Measurements from ENCODE around the gene CHRNA9.
"Not testable (repeated sequence)": the region's sequence is repeated elsewhere in the genome, so short reads cannot be mapped to it uniquely, and the experiment has no call there.

Gene CHRNA9, protein sequence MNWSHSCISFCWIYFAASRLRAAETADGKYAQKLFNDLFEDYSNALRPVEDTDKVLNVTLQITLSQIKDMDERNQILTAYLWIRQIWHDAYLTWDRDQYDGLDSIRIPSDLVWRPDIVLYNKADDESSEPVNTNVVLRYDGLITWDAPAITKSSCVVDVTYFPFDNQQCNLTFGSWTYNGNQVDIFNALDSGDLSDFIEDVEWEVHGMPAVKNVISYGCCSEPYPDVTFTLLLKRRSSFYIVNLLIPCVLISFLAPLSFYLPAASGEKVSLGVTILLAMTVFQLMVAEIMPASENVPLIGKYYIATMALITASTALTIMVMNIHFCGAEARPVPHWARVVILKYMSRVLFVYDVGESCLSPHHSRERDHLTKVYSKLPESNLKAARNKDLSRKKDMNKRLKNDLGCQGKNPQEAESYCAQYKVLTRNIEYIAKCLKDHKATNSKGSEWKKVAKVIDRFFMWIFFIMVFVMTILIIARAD

GRCh38 chr4:40334591-40335524, at the start of gene CHRNA9:
TSS of gene CHRNA9 (plus strand) at chr4:40335333. CDS start at chr4:40335468, 135 bp downstream.
- no peak for DNase-seq

- no peak for DNase-seq
Measured at GRCh38 chr4:40285692-40286091, 49.4 kb upstream of the CHRNA9 start.

DNA sequence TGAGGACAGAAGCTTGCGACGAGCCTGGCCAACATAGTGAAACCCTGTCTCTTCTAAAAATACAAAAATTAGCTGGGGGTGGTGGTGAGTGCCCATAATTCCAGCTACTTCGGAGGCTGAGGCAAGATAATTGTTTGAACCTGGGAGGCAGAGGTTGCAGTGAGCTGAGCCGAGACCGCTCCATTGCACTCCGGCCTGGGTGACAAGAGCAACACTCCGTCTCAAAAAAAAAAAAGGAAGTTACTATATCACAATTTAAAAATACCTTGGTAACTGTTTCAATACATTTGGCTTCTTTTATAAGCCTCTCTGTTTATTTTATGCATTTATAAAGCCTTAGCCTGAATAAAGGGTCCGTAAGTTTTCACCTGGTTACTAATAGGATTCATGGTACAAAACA, 46.6 kb upstream of the CHRNA9 start:
- no peak for DNase-seq

GRCh38 chr4:40289366-40290188, 45.6 kb upstream of the CHRNA9 start:
- peak in 2 of 3 donors; percentile 38 to 58 for DNase-seq

DNA sequence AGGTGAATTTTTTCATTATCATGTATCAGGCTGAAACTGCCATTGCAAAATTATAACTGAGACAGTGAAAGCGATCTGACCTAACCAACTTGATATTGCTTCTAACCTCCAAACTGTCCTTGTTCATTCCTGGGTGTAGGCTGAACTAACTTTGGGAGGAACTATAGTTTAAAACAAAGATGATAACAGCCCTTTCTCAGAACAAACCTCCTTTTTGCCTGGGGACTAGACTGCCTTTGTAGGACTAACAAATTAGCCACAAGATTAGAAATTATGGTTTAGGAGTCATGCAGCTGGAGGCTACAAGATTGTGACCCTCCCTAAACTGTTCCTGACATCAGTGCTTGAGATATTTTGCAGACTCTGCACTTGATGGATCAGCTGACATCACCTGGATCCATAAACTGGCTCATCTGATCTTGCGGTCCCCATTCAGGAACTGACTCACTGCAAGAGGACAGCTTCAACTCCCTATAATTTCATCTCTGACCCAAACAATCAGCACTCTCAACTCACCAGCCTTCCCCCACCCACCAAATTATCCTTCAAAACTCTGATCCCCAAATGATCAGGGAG, 44.4 kb upstream of the CHRNA9 start:
- DNase-seq: peak in 1 of 3 donors; percentile 26

DNA sequence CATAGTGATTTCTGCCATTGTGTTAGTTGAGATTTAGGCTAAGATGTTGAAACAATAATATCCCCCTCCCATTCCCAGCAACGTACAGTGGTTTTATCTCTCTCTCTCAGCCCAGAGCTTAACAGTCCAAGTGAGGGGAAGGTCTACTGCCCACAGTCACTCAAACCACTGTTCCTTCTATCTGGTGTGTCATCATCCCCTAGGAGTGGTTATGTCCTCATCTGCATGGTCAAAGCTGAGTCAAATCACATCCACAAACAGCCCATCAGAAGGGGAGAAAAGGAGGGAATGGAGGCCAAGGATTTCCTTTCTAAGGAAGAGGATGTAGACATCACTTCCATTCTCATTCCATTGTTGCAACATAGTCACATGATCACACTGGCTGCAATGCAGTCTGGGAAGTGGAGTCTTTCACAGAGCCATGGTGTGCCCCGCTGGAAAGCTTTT, 42.8 kb upstream of the CHRNA9 start:
- peak; percentile 76 to 92 (median 89) for DNase-seq

- DNase-seq: no peak
Measured at GRCh38 chr4:40294339-40294738, 40.8 kb upstream of the CHRNA9 start.

DNA sequence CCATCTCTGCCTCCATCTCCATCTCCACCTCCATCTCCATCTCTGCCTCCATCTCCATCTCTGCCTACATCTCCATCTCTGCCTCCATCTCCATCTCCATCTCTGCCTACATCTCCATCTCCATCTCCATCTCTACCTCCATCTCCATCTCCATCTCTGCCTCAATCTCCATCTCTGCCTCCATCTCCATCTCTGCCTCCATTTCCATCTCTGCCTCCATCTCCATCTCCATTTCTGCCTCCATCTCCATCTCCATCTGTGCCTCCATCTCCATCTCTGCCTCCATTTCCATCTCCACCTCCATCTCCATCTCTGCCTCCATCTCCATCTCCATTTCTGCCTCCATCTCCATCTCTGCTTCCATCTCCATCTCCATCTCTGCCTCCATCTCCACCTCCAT, 40.1 kb upstream of the CHRNA9 start:
- not testable (repeated sequence) for DNase-seq

- no peak for DNase-seq
Measured at GRCh38 chr4:40295572-40295971, 39.6 kb upstream of the CHRNA9 start.

DNA sequence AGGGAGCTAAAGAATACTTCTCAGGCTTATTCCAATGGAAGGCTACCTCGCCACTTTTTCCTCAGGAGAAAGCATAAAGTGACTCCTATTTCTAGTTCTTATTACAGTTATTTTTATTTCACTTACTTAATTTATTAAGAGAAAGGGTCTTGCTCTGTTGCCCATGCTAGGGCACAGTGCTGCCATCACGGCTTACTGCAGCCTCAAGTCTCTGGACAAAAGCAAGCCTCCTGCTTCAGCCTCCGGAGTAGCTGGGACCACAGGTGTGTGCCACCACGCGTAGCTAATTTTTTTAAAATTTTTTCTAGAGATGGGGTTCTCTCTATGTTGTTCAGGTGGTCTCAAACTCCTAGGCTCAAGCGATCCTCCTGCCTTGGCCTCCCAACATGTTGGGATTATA, 36.0 kb upstream of the CHRNA9 start:
- no peak for DNase-seq

DNA sequence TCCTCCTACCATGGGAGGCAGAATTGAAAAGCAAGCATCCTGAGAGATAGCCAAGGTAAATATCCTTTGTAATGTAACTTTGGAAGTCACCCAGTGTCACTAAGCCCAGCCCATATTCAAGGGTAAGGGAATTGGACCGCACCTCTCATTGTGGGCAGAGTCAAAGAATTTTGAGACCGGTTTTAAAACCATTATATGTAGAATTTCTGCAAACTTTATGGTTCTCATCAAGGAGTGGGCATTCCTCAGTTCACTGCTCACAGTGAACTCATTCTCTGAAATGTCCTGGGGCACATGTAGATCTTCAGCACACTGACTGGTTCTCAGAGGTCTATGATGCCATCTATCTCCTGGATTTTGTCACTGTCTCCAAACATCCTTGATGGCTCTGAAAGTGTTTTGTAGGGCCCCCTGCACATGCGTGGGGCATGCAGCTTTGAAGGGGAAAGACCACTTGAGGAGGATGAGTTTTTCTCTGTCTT, 35.3 kb upstream of the CHRNA9 start:
- no peak for DNase-seq

DNA sequence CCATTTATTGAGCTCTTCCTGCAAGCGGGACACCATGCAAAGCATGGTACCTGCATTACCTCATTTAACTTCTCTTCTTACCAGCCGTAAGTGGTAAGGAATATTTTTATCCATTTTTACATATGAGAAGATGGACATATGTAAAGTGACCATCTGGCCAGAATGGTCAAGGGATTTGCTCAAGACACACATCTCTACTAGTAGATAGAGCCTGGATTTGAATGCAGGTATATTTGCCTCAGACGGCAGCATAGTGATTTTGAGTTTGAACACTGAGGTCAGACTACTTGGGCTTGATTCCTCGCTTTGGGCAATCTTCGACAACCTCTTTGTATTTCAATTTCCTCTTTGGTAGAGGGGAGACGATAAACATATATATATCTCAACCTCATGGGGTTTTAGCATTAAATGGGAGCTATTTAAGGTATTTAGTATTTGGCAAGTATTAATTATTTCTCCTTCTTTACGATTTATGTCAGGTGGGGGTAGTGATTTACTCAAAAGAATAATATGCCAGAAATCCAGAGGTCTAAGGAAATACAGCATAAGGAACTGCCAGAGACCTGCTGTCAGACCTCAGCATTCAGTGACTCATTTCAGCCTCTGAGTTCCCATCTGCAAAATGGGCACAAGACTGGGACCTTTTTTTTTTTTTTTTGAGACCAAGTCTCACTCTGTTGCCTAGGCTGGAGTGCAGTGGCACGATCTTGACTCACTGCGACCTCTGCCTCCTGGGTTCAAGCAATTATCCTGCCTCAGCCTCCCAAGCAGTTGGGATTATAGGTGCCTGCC, 34.6 kb upstream of the CHRNA9 start:
- DNase-seq: no peak

- no peak for DNase-seq
Measured at GRCh38 chr4:40301603-40302002, 33.5 kb upstream of the CHRNA9 start.

- DNase-seq: no peak
Measured at GRCh38 chr4:40303751-40304150, 31.4 kb upstream of the CHRNA9 start.

DNA sequence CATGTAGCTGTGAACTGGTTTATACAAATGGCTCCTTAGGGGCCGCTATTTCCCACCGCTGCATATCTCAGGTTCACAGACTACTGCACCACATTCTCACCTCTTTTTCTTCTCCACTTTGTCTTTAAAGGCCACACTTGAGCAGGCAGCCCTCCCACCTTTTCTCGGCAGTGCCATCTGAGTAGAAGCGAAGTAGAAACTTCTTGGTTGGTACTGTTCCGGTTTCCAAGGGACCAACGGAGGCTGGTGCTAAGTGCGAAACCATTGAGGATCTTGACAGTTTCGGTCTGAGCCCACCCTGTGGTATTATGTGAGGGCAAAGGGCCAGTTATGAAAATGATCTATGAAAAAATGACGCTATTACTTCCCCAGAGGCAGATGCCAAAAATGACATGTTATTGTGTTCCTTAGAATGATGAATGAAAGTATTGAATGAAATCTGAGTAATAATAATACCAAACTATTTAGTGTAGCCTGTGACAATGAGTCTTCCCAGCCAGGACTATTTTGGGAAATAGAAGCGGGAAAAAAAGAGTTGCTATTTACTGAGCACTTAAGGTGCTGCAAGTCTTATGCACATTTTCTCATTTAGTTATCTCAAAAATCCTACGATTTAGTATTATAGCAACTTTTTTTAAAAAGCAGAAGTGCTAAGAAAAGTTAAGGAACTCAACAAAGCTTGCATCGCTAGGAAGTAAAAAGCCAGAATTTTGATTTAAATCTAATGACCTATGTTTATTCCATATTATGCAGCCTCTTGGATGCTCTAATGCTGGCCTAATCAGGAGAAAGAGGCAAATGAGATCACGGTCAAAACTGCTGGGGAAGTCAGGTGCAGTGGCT, 29.6 kb upstream of the CHRNA9 start:
- peak in 2 of 3 donors; percentile 44 to 61 for DNase-seq

GRCh38 chr4:40306226-40306625, 28.9 kb upstream of the CHRNA9 start:
- no peak for DNase-seq

- no peak for DNase-seq
Measured at GRCh38 chr4:40306976-40307375, 28.2 kb upstream of the CHRNA9 start.

- peak; percentile 85 to 93 (median 90) for DNase-seq
Measured at GRCh38 chr4:40307627-40308497, 27.3 kb upstream of the CHRNA9 start.

GRCh38 chr4:40308528-40309122, 26.5 kb upstream of the CHRNA9 start:
- no peak for DNase-seq

Measured in suppressor macrophage treated with lipopolysaccharide for 1 hour (primary cell).